ENCODE measurements around the gene RPL6.
"Not testable (repeated sequence)": the region's sequence is repeated elsewhere in the genome, so short reads cannot be mapped to it uniquely, and the experiment has no call there.

The RPL6 gene

DNA sequence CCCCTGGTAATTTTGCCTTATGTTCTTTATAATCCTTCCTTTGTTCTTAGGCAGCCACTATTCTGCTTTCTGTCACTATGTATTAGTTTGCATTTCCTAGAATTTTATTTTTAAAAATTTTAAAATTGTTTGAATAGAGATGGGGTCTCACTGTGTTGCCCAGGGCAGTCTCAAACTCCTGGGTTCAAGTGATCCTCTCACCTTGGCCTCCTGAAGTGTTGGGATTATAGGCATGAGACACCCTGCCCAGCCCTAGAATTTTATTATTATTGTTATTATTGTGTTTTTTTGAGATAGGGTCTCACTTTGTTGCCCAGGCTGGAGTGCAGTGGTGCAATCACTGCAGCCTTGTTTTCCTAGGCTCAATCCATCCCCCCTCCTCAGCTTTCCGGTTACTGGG is 12.0 kb upstream of the RPL6 start:
- H3K36me3 ChIP-seq (ENCODE audit: control insufficient read depth, insufficient read depth, low read length), result no peaks in the 10 kb centered on the region
- no peak overlapping the region for H3K27ac ChIP-seq (ENCODE audit: insufficient read depth, low read depth, low read length, poor library complexity, severe bottlenecking)
- no peaks in the 10 kb centered on the region for H3K9me3 ChIP-seq (ENCODE audit: control insufficient read depth, low read length)
- no peaks in the 10 kb centered on the region for H3K4me1 ChIP-seq (ENCODE audit: control insufficient read depth, insufficient read depth, low read length)
- H3K4me3 ChIP-seq (ENCODE audit: insufficient read depth, low read depth, low read length), result no peak overlapping the region
- WGBS, 2 experiments, result 90 to 95% methylated on average over 1 of the region's 1 CpG
- no peaks in the 10 kb centered on the region for H3K27me3 ChIP-seq (ENCODE audit: control insufficient read depth, insufficient read depth, low read length, poor library complexity, severe bottlenecking)

DNA sequence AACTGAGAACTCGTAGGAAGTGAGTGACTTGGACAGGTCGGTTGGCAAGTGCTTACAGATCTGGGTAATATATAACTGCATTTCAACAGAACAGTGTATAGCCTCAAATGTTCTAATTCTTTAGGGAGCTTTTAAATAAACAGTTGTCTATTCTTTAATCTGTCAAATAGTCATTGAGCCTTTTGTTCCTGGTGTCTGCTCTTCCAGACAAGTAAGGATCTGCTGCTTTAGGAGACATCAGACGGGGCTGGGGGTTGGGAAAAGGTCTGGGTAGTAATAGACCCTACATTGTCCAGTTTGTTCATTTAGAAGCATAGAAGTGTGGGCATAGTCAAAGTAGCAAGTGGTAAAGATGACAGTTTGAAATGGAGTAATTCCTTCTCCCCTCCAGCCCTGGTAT is 11.3 kb upstream of the RPL6 start:
- Histone ChIP-seq H3K9me3 (ENCODE audit: control insufficient read depth, low read length) (no peaks in the 10 kb centered on the region), H3K4me1 (ENCODE audit: control insufficient read depth, insufficient read depth, low read length) (no peaks in the 10 kb centered on the region), H3K36me3 (ENCODE audit: control insufficient read depth, insufficient read depth, low read length) (no peaks in the 10 kb centered on the region), H3K27ac (ENCODE audit: insufficient read depth, low read depth, low read length, poor library complexity, severe bottlenecking) (no peak overlapping the region), H3K4me3 (ENCODE audit: insufficient read depth, low read depth, low read length) (no peak overlapping the region), H3K27me3 (ENCODE audit: control insufficient read depth, insufficient read depth, low read length, poor library complexity, severe bottlenecking) (no peaks in the 10 kb centered on the region)
- 94 to 100% methylated on average over 3 of the region's 3 CpGs for WGBS, 2 experiments

DNA sequence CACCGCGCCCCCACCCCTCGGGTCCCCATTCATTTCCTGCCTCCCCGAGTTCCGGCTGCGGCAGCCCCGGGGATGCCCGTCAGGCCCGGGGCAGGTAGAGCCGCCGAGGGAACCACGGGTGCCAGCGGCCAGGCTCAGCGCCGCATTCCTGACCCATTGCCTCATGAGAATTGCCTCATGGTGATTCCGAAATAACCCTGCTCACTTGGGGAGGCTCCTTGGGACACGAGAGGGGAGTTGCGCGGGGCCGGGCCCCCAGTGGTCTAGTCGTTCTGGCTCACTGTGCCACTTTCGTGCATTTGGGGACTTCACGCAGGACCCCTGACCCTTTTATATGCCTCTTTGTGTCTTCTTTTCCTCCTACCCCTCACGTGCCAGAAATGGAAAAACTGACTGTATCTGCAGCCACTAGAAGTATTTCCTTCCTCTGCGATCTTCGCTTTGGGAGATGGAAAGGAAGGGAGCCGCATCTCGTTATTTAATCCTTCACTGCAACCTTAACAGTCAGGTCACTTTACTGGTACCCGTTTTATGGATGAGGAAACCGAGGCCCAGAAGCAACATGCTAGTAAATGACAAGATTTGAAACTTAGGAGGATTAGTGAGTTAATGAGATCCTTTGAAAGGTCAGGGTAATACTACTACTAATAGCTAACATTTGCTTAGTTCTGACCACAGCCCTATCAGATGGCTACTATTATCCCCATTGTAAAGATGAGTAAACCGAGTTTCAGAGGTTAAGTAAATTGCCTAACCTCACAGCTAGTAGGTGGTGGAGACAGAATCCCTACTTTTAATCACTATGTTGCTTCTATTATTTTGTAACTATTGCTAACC is 10.1 kb upstream of the RPL6 start:
- Histone ChIP-seq H3K36me3 (ENCODE audit: control insufficient read depth, insufficient read depth, low read length) (no peaks in the 10 kb centered on the region), H3K27ac (ENCODE audit: insufficient read depth, low read depth, low read length, poor library complexity, severe bottlenecking) (peak overlapping the region; percentile 85), H3K27me3 (ENCODE audit: control insufficient read depth, insufficient read depth, low read length, poor library complexity, severe bottlenecking) (no peaks in the 10 kb centered on the region), H3K4me3 (ENCODE audit: insufficient read depth, low read depth, low read length) (peak overlapping the region; percentile 97), H3K9me3 (ENCODE audit: control insufficient read depth, low read length) (no peaks in the 10 kb centered on the region), H3K4me1 (ENCODE audit: control insufficient read depth, insufficient read depth, low read length) (no peaks in the 10 kb centered on the region)
- WGBS, 2 experiments, result 5 to 10% methylated on average over 27 to 31 of the region's 31 CpGs

DNA sequence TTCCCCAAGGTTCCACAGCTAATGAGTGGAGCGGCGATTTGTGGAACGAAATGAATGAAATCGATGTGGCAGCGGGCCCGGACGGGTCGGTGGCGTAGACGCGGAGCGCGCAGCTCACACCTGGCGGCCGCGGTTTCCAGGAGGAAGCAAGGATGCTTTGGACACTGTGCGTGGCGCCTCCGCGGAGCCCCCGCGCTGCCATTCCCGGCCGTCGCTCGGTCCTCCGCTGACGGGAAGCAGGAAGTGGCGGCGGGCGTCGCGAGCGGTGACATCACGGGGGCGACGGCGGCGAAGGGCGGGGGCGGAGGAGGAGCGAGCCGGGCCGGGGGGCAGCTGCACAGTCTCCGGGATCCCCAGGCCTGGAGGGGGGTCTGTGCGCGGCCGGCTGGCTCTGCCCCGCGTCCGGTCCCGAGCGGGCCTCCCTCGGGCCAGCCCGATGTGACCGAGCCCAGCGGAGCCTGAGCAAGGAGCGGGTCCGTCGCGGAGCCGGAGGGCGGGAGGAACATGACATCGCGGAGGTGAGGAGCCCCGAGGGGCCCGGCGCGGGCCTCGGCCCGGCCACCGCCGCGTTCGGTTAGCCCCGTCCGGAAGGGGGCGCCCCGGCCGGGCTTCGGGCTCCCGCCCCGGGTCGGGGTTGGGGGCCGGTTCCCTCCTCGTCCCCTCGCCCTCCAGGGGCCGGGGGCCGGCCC is 9.3 kb upstream of the RPL6 start, which contains the start of gene PTPN11:
Gene PTPN11, plus strand, starts transcription at position 340 of the 689 bp plus-strand sequence. Its CDS starts 165 bp downstream, at position 505.
- peak within 1 kb of the TSS; percentile 85 for H3K27ac ChIP-seq (ENCODE audit: insufficient read depth, low read depth, low read length, poor library complexity, severe bottlenecking)
- WGBS, 2 experiments, result 0% methylated on average over 89 of the region's 89 CpGs

DNA sequence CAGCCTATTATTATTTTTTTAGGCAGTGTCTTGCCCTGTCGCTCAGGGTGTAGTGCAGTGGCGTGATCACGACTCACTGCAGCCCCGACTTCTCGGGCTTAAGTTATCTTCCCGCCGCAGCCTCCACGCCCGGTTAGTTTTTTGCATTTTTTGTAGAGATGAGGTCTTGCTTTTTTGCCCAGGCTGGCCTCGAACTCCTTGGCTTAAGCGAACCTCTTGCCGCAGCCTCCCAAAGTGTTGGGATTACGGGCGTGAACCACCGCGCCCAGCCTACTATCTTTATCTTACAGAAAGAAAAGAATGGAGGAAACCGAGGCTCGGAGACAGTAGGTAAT is 8.8 kb upstream of the RPL6 start:
- Histone ChIP-seq H3K27ac (ENCODE audit: insufficient read depth, low read depth, low read length, poor library complexity, severe bottlenecking) (peak overlapping the region; percentile 85), H3K27me3 (ENCODE audit: control insufficient read depth, insufficient read depth, low read length, poor library complexity, severe bottlenecking) (no peaks in the 10 kb centered on the region), H3K36me3 (ENCODE audit: control insufficient read depth, insufficient read depth, low read length) (no peaks in the 10 kb centered on the region), H3K4me1 (ENCODE audit: control insufficient read depth, insufficient read depth, low read length) (no peaks in the 10 kb centered on the region), H3K4me3 (ENCODE audit: insufficient read depth, low read depth, low read length) (peak overlapping the region; percentile 97), H3K9me3 (ENCODE audit: control insufficient read depth, low read length) (no peaks in the 10 kb centered on the region)
- WGBS, 2 experiments, result 8% methylated on average over 18 of the region's 18 CpGs

More for the DNA sequence above, 9.3 kb upstream of the RPL6 start, which contains the start of gene PTPN11:
- Histone ChIP-seq H3K4me1 (ENCODE audit: control insufficient read depth, insufficient read depth, low read length) (no peaks in the 10 kb centered on the region), H3K36me3 (ENCODE audit: control insufficient read depth, insufficient read depth, low read length) (no peaks in the 10 kb centered on the region), H3K9me3 (ENCODE audit: control insufficient read depth, low read length) (no peaks in the 10 kb centered on the region), H3K27me3 (ENCODE audit: control insufficient read depth, insufficient read depth, low read length, poor library complexity, severe bottlenecking) (no peaks in the 10 kb centered on the region), H3K4me3 (ENCODE audit: insufficient read depth, low read depth, low read length) (peak within 1 kb of the TSS; percentile 97)

DNA sequence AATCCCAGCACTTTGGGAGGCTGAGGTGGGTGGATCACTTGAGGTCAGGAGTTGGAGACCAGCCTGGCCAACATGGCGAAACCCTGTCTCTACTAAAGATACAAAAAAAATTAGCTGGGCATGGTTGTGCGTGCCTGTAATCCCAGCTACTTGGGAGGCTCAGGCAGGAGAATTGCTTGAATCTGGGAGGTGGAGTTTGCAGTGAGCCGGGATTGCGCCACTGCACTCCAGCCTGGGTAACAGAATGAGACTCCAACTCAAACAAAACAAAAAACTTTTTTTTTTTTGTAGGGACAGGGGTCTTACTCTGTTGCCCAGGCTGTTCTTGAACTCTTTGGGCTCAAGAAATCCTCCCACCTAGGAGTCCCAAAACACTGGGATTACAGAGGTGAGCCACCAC is 6.1 kb upstream of the RPL6 start:
- not testable (repeated sequence) for H3K27ac ChIP-seq (ENCODE audit: insufficient read depth, low read depth, low read length, poor library complexity, severe bottlenecking); H3K4me3 ChIP-seq (ENCODE audit: insufficient read depth, low read depth, low read length); H3K36me3 ChIP-seq (ENCODE audit: control insufficient read depth, insufficient read depth, low read length); H3K27me3 ChIP-seq (ENCODE audit: control insufficient read depth, insufficient read depth, low read length, poor library complexity, severe bottlenecking); H3K4me1 ChIP-seq (ENCODE audit: control insufficient read depth, insufficient read depth, low read length); H3K9me3 ChIP-seq (ENCODE audit: control insufficient read depth, low read length)
- WGBS, 2 experiments, result 80 to 92% methylated on average over 4 of the region's 4 CpGs

DNA sequence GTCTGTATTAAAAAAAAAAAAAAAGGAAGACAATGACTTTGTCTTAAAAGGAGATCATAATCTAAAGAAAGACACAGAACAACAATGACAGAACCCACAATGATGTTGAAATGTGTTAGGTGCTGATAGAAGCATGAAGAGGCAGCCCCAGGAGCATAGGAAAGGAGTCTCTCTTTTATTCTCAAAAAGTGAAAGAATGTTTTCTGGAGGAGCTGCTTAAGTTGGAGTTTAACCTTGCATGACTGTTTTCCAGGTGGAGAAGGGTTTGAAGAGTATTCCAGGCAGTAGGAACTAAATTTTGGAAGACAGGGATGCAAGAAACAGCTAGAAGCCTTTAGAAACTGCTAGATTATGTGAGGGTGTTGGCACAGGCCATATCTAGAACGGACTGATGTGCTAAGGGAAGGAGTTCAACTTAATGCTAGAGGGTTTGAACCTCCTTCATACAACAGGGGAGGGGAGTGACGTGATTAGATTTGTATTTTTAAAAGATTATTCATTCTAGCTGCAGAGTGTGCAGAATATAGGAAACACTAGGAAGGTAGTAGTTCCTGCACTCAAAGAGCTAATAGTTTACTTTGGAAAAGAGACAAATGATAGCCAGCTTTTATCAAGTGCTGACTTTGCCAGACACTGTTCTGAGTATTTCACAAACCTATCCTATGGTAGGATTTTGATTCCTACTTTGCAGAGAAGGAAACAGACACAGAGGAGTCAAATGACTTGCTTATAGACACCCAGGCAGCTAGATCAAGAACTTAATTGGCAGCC is 4.6 kb upstream of the RPL6 start:
- H3K27me3 ChIP-seq (ENCODE audit: control insufficient read depth, insufficient read depth, low read length, poor library complexity, severe bottlenecking), result no peaks in the 10 kb centered on the region
- H3K4me1 ChIP-seq (ENCODE audit: control insufficient read depth, insufficient read depth, low read length), result no peaks in the 10 kb centered on the region
- no peak overlapping the region for H3K4me3 ChIP-seq (ENCODE audit: insufficient read depth, low read depth, low read length)
- no peak overlapping the region for H3K27ac ChIP-seq (ENCODE audit: insufficient read depth, low read depth, low read length, poor library complexity, severe bottlenecking)
- H3K36me3 ChIP-seq (ENCODE audit: control insufficient read depth, insufficient read depth, low read length), result no peaks in the 10 kb centered on the region
- 60 to 78% methylated on average over 2 of the region's 2 CpGs for WGBS, 2 experiments
- H3K9me3 ChIP-seq (ENCODE audit: control insufficient read depth, low read length), result no peaks in the 10 kb centered on the region

DNA sequence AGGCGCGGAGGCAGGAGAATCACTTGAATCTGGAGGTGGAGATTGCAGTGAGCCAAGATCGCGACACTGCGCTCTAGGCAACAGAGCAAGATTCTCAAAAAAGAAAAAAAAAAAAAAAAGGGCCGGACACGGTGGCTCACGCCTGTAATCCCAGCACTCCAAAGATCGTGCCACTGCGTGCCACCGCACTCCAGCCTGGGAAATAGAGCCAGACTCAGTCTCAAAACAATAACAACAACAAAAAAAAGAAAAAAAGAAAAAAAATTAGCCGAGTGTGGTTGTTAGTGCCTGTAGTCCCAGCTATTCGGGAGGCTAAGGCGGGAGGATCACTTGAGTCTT is 470 bp upstream of the RPL6 start:
- 92 to 98% methylated on average over 9 to 13 of the region's 14 CpGs for WGBS, 2 experiments
- Histone ChIP-seq H3K27ac (ENCODE audit: insufficient read depth, low read depth, low read length, poor library complexity, severe bottlenecking) (no peak overlapping the region), H3K27me3 (ENCODE audit: control insufficient read depth, insufficient read depth, low read length, poor library complexity, severe bottlenecking) (no peaks in the 10 kb centered on the region), H3K9me3 (ENCODE audit: control insufficient read depth, low read length) (no peaks in the 10 kb centered on the region), H3K4me1 (ENCODE audit: control insufficient read depth, insufficient read depth, low read length) (peaks cover 5% of the 10 kb centered on the region), H3K36me3 (ENCODE audit: control insufficient read depth, insufficient read depth, low read length) (peaks cover 31% of the 10 kb centered on the region), H3K4me3 (ENCODE audit: insufficient read depth, low read depth, low read length) (no peak overlapping the region)

DNA sequence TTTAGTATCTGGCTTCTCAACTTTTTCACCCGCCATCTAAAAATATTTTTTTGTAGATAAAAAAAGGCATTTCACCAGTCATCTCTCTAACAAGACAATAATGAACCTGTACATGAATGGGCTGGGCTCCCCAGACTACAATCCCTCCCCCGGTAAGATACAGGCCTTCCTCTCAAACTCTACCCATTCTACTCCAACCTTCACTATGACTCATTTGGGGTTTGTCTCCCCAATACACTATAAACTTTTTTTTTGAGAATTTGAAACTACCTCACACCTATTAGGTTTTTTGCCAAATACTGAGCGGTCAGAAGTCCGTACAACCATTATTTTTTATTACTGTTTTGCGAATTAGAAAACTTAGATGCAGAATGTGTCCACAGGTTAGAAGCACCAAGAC is 784 bp downstream of the RPL6 start:
- Histone ChIP-seq H3K27ac (ENCODE audit: insufficient read depth, low read depth, low read length, poor library complexity, severe bottlenecking) (peak overlapping the region; percentile 98), H3K4me3 (ENCODE audit: insufficient read depth, low read depth, low read length) (peak overlapping the region; percentile 99), H3K9me3 (ENCODE audit: control insufficient read depth, low read length) (no peaks in the 10 kb centered on the region), H3K4me1 (ENCODE audit: control insufficient read depth, insufficient read depth, low read length) (peaks cover 5% of the 10 kb centered on the region), H3K27me3 (ENCODE audit: control insufficient read depth, insufficient read depth, low read length, poor library complexity, severe bottlenecking) (no peaks in the 10 kb centered on the region), H3K36me3 (ENCODE audit: control insufficient read depth, insufficient read depth, low read length) (peaks cover 31% of the 10 kb centered on the region)
- WGBS, 2 experiments, result 9 to 14% methylated on average over 5 of the region's 5 CpGs

DNA sequence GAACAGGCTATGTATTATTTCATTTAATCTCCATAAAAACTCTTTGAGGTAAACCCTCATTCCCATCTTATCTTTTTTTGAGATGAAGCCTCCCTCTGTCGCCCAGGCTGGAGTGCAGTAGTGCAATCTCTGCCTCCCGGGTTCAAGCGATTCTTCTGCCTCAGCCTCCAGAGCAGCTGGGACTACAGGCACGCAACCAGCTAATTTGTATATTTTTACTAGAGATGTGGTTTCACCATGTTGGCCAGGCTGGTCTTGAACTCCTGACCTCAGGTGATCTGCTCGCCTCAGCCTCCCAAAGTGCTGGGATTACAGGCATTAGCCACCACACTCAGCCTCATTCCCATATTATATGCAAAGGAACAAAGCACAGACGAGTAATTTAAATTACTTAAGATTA is 1.7 kb downstream of the RPL6 start:
- peaks cover 31% of the 10 kb centered on the region for H3K36me3 ChIP-seq (ENCODE audit: control insufficient read depth, insufficient read depth, low read length)
- not testable (repeated sequence) for H3K4me1 ChIP-seq (ENCODE audit: control insufficient read depth, insufficient read depth, low read length); H3K27ac ChIP-seq (ENCODE audit: insufficient read depth, low read depth, low read length, poor library complexity, severe bottlenecking); H3K4me3 ChIP-seq (ENCODE audit: insufficient read depth, low read depth, low read length); H3K27me3 ChIP-seq (ENCODE audit: control insufficient read depth, insufficient read depth, low read length, poor library complexity, severe bottlenecking); H3K9me3 ChIP-seq (ENCODE audit: control insufficient read depth, low read length)
- WGBS, 2 experiments, result 87 to 94% methylated on average over 6 of the region's 6 CpGs
